ENCODE measurements around the gene CES4A.

GRCh38 chr16:67025210-67025550 is 36.8 kb downstream of the CES4A start:
- no peak for TF ChIP-seq POLR2A (IDR thresholded peaks at IDR 0.05)
- TF ChIP-seq CTCF (IDR thresholded peaks at IDR 0.05) = no peak

Measured in tibial nerve (tissue), 3 donors.